ENCODE results near the gene CDPF1.

DNA sequence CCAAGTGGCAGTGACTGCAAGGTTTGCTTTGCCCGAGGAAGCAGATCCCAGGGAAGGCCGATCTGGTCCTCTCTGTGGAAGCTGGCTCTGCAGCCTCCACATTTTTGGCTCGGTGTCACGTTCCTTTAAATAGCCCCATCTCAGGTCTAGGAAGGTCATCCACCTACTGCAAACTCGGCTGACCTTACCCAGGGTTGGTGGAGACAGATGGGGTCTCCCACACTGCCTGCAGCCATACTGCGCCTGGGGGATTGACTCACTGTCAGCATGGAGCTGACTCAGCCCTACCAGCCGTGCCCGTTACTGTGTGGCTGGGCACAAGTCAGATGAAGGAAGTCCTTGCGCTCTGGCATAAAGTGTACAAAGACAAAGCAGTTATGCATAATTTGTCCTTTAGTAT lies 16.9 kb downstream of the CDPF1 start:
- TF ChIP-seq, protein P1, sequence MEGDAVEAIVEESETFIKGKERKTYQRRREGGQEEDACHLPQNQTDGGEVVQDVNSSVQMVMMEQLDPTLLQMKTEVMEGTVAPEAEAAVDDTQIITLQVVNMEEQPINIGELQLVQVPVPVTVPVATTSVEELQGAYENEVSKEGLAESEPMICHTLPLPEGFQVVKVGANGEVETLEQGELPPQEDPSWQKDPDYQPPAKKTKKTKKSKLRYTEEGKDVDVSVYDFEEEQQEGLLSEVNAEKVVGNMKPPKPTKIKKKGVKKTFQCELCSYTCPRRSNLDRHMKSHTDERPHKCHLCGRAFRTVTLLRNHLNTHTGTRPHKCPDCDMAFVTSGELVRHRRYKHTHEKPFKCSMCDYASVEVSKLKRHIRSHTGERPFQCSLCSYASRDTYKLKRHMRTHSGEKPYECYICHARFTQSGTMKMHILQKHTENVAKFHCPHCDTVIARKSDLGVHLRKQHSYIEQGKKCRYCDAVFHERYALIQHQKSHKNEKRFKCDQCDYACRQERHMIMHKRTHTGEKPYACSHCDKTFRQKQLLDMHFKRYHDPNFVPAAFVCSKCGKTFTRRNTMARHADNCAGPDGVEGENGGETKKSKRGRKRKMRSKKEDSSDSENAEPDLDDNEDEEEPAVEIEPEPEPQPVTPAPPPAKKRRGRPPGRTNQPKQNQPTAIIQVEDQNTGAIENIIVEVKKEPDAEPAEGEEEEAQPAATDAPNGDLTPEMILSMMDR (IDR thresholded peaks at IDR 0.05; ENCODE audit: poor library complexity, severe bottlenecking): no peak
- TF ChIP-seq SMC3 (conservative IDR thresholded peaks at IDR 0.05; ENCODE audit: poor library complexity): no peak
- TF ChIP-seq, protein P2, sequence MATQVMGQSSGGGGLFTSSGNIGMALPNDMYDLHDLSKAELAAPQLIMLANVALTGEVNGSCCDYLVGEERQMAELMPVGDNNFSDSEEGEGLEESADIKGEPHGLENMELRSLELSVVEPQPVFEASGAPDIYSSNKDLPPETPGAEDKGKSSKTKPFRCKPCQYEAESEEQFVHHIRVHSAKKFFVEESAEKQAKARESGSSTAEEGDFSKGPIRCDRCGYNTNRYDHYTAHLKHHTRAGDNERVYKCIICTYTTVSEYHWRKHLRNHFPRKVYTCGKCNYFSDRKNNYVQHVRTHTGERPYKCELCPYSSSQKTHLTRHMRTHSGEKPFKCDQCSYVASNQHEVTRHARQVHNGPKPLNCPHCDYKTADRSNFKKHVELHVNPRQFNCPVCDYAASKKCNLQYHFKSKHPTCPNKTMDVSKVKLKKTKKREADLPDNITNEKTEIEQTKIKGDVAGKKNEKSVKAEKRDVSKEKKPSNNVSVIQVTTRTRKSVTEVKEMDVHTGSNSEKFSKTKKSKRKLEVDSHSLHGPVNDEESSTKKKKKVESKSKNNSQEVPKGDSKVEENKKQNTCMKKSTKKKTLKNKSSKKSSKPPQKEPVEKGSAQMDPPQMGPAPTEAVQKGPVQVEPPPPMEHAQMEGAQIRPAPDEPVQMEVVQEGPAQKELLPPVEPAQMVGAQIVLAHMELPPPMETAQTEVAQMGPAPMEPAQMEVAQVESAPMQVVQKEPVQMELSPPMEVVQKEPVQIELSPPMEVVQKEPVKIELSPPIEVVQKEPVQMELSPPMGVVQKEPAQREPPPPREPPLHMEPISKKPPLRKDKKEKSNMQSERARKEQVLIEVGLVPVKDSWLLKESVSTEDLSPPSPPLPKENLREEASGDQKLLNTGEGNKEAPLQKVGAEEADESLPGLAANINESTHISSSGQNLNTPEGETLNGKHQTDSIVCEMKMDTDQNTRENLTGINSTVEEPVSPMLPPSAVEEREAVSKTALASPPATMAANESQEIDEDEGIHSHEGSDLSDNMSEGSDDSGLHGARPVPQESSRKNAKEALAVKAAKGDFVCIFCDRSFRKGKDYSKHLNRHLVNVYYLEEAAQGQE (IDR thresholded peaks at IDR 0.05; ENCODE audit: borderline replicate concordance): no peak
- no peak for TF ChIP-seq POLR2AphosphoS5 (IDR thresholded peaks at IDR 0.05)
- no peak for TF ChIP-seq RAD21 (conservative IDR thresholded peaks at IDR 0.05)
- TF ChIP-seq EZH2 (IDR thresholded peaks at IDR 0.05; ENCODE audit: borderline replicate concordance, insufficient read depth, low read length, poor library complexity, severe bottlenecking): no peak
- TF ChIP-seq TAF1 (IDR thresholded peaks at IDR 0.05; ENCODE audit: low read depth): no peak
